HS-27A (cell line): Measurements from ENCODE around the gene ARHGAP4.

Experiments
- DNase-seq: peaks from one replicate; pipeline ENCODE4 v3.0.0-alpha.2; 2012; ENCODE audit warnings: low read depth, missing footprints

Gene ARHGAP4

DNA sequence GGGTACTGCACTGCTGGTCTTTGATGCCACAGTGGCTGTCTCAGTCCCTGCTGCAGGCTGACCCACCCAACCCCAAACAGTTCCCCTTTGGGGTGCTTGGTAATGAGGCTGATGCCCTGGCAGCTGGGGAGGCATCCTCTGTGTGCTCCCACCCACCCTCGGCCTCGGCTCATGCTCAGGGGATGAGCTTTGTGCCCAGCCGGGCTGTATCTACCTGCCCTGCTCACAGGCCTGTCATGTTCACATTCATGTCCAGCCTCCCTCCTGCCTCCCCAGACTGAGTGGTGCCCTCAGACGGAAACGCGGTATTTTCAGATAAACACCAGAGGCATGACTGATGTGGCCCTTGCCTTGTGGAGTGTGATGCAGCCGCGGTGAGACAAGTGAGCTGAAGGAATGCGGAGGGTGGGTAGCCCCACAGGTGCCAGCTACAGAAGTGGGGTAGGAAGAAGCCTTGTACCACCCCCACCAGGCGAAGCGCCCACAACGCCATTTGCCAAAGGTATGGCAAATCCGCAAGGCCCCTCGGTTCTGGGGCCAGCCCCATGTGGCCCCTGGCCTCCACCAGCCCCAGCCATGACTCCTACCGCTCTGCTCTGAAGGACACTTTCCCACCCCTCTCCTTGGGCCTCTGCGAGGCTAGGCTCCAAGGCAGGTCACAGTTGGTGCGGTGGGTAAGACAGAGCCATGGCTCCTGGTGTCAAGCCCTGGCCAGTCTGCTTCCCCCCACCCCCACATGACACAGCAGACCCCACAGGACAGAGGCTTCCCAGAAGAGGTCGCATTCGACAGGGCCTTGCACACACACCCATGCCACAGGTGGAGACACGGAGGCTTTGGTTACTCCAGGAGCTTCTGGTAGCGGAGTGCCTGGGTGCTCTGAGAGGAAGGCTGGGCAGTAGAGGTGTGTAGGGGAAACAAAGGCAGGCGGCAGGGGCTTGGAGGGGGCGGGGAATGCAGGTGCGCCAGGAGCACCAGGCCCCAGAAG lies 20.2 kb upstream of the ARHGAP4 start:
- DNase-seq, result no peak

DNA sequence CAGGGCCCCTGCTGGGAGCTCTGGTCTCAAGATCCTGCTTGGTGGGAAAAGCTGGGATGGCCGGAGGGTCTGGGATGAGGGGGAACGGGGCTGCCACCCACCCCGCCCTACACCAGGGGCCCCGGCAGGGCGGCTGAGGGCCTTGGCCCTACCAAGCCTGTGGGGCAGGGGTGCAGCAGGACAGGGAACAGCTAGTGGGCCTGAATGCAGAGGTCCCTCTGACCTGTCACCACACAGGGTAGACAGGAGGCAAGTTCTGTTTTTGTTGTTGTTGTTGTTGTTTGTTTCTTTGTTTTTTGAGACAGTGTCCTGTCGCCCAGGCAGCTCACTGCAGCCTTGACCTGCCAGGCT lies 18.7 kb upstream of the ARHGAP4 start:
- no peak for DNase-seq

DNA sequence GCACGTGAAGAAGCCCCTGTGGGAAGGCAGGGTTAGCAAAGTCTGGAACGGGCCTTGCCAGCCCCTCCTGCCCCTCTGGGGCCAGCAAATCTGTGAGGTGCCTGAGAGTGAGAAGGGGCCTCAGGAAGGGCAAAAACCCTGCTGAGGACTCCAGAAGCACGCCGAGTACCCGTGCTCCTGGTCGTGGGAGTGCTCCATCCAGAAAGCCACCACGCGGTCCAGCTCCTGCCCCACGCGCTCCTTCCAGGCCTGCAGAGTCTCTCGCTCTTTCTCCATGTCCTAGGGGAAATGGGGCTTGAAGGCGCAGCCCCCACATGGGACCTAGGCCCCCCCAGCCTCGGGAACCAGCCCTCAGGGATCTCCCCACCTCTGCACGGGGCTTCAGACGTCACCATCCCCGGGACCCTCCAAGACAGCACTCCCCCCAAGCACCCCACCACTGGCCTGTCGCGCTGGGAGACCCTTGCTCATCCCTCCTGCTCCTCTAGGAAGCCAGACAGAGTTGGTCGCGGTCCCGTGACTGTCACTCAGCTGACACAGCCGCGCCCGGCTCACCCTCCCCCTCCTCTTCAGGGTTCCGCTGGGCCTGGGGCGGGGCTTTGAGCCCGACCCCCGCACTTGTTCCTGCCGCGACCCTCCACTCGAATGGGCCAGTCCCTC lies 18.2 kb upstream of the ARHGAP4 start, which contains the start of gene RENBP:
RENBP (minus strand) TSS at position 504 of the 660 bp plus-strand sequence; CDS start at position 471, 33 bp downstream.
- no peak for DNase-seq

DNA sequence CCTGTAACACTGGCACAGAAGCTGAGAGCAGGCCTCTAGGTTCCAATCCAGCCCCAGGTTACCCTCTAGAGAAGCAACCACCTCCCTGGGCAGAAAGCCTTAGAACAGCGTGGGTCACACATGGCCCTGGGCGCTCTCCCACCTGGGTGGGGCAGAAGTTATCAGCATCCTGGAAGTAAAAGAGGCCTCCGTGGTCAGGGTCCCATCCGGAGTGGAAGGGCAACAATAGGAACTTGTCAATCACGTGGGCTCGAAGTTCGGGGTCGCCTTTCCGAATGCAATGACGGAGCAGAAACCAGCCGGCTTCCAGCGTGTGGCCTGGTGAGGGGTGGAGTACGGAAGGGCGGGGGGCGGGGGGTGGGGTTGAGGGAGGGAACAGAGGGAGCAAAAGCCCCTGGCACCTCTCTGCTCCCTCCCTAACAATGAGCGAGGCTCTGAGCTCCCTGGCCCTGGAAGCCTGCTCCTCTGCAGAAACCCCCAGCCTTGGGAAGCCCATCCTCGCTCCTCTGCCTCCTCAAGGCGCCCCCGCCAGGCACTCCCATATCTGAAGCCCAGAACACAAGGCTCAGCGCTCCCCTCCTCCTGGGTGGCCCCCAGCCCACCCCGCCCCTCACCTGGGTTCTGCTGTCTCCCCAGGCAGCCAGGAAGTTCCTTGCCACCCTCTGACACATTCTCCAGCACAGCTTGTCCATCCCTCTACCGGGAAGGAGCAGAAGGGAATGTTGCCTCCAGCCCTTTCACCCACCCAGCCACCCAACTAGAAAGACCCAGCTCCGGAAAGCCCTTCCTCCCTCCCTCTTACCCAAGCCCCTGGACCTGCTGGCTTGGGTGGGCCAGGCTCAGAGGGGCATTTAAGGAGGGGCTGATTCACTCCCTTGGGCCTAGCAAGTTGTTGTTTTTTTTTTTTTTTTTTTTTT lies 15.5 kb upstream of the ARHGAP4 start:
- no peak for DNase-seq

DNA sequence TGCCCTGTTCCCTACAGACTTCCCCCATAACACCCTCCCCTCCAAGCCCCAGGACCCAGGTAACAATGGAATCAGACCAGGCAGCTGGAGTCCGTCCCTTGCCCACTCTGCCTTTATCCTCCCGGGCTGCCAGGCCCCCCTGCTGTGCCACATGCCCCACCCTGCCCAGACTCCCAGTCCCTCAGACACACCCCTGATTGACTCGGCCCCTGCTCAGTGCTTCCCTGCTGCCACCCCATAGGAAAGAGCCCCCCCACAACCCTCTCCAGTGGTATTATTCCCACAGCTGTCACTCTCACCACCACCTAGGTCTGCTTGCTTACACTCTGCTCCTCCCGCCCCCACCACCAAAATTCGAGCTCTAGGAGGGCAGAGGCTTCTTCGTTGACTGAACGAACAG lies 13.5 kb upstream of the ARHGAP4 start:
- no peak for DNase-seq

DNA sequence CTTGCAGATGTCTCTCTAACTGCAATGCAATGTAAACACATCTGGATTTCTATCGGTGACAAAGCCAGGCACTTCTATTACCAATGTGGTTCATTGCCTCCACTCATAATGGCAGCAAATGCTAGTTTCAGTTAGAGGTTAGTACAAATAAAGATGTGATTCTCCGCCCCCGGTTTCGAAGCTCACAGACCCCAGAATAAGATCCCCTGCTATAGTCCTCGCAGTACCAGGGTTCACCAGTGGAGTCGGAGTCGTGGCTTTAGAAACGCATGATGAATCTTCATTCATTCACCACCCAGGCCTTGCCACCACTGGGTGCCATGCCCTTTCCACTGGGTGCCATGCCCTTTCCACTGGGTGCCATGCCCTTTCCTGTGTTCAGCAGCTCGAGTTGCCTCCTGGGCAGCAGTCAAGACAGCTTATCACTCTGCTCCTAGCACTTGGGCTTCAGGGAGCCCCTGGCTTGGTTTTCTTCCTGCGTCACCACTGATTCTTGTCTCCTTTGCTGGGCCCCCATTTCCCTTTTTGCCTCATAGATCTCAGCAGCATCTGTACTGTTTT lies 12.2 kb upstream of the ARHGAP4 start:
- DNase-seq, result no peak

DNA sequence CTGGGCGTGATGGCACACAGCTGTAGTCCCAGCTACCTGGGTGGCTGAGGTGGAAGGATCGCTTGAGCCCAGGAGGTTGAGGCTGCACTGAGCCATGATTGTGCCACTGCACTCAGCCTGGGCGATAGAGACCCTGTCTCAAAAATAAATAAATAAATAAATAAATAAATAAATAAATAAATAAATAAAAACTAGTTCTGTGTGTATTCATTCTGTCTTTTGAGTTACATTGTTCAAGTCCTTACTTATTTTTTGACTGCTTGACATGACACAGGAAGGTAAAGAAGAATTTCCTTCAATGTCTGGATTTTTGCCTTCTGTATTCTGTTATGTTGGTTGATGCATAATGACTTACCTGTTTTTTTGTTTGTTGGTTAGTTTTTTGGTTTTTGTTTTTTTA lies 11.0 kb upstream of the ARHGAP4 start:
- DNase-seq, result no peak

DNA sequence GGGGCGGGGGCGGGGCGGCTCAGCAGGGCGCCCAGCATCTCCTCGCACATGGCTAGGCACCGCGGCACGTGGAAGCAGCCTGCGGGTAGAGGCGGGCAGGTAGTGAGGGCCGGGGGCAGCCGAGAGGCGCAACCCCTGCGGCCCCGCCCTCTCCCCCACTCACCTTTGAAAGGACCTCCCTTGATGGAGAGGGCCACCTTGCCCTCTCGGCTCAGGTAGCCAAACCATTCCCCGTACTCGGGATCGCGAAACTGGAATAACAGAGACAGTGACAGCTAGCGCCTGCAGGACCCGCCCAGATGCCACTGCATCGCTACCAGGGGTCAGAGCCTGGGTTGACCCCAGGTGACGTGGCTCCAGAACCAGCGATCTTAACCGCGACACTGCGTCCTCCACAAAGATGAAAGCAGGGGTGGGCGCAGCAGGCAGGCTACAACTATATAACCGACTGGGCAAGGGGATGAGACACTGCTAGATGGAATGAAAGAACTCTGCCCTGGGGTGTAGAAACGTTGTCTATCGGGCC lies 9.3 kb upstream of the ARHGAP4 start:
- DNase-seq, result no peak

DNA sequence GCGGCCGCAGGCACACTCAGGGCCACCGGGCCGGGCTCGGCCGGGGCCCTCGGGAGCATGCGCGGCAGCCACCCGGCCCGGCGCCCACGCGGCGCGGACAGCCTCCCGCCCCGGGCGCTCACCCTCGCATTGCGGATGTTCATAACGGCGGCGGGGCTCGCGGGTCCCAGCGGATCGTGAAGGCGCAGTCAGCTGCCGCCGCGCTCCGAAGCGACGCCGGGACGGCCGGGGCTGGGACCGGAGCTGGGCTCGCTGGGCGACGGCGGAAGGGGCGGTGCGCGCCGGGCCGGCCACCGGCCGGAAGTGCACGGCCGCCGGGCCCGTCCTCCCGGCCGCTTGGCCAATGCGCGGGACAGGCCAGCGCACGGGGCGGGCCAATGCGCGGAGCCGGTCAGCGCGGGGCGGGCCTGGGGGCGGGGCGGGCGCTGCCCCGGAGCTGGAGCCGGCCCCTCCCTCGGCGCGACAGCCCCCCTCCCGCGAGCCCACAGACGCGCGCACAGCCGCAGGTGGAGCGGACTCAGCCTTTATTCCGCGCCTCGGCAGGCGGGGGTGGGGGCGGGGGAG lies 8.8 kb upstream of the ARHGAP4 start, which contains the start of gene NAA10:
NAA10 (minus strand) TSS at position 276 of the 564 bp plus-strand sequence; CDS start at position 143, 133 bp downstream.
- peak; percentile 12 for DNase-seq

DNA sequence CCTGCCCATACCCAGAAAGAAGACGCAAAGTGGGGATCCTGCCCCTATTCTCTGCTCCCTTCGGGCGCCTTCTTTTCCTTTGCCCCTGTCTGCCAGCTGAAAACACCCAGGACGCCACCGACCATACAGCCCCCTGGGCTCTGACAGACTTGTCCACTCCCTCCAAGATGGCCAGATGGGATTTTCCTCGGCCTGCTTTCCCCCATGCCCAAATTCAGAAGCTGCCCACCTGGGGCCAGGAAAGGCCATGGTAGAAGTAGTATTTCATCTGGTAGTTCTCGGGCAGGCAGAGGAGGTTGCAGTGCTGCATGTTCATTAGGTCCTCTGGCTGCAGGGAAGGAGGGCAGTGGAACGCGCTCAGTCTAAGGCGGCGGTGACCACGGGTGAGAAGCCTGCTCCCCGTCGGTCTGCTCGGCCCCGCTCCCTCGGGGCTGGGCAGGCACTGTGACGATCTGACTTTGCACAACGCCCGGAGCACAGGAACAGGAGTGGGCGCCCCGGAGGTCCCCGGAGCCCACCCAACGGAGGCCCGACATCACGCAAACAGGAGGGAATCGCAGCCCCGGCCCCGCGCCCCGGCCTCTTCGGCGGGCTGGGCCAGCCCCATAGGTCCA lies 8.2 kb upstream of the ARHGAP4 start:
- DNase-seq, result no peak

DNA sequence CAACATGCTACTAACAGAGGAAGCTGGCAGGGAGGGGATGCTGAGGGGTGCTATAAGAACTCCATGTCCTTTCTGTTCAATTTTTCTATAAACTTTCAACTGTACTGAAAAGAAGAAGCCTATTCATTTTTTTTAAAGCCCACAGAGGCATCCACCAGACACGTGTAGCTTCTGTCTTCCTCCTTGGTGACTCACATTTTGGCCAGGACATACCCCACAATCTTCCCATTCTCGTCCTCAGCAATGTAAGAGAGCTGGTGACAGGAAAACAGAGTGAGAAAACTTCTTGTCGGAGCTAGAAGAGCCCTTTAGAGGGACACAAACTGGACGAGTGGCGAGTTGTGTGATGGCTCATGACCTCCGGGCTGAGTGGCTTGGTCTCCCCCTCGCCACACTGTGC lies 7.7 kb upstream of the ARHGAP4 start:
- no peak for DNase-seq

DNA sequence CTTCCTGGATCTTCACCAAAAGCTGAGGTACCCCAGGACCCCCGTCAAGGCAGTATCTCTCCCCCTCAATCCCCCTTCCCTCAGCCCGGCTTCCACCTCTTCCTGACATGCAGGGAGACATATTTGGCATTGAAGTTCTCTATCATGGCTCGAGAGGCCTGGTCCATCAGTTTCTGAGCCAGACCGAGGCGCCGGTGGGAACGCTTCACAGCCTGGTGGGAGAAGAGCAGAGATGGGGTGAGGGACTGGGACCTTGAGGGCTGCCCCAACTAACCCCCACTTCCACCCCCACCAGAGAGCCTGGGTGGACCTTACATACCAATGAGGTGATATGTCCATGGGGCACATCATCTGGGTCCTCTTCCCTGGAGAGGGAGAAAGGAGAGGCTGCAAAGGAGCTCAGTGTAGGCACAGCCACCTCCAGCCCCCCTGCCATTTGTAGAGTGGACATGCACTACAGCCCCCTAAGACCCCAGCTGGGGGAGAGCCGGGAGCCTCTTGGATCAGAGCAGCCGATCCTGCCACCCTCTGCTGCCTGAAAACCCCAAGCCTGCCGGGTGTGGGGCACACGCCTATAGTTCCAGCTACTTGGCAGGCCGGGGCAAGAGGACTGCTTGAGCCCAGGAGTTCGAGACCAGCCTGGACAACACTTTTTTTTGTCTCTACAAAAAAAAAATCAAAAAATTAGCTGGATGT lies 6.3 kb upstream of the ARHGAP4 start:
- no peak for DNase-seq

DNA sequence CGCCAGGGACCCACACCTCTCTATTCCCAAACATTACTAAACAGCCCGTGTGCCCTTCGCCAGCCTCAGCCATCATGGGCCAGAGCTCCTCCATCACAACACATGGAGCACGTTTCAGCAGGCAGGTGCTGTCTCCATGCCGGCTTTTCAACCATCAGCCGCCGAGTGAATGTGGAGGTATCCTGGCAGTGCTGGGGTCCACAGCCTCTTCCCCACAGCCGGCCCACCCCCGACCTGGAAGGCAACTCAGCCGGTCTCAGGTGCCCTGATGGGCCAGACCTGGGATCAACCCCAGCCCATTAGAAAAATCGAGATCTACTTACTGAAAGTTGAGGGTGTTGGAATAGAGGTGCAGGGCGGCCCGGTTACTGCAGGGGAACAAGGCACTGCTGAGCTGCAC lies 5.7 kb upstream of the ARHGAP4 start:
- no peak for DNase-seq

DNA sequence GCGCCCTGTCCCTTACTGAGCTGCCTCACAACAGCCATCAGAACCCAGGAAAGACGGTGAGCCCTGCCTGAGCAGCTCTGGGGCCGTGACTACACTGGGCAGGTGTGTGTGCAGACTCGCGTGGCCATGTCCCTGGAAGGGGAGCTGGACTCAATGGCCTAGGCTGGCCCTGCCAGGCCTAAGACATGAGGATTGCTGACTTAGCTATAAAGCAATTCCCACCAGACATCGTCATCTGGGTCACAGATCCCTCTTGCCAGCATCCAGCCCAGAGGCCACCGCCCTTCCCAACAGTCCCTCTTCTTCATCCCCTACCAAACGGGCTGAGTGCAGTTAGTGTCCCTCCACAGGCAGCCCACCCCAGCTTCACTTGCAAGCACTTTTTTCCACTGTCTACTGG lies 5.1 kb upstream of the ARHGAP4 start:
- no peak for DNase-seq

DNA sequence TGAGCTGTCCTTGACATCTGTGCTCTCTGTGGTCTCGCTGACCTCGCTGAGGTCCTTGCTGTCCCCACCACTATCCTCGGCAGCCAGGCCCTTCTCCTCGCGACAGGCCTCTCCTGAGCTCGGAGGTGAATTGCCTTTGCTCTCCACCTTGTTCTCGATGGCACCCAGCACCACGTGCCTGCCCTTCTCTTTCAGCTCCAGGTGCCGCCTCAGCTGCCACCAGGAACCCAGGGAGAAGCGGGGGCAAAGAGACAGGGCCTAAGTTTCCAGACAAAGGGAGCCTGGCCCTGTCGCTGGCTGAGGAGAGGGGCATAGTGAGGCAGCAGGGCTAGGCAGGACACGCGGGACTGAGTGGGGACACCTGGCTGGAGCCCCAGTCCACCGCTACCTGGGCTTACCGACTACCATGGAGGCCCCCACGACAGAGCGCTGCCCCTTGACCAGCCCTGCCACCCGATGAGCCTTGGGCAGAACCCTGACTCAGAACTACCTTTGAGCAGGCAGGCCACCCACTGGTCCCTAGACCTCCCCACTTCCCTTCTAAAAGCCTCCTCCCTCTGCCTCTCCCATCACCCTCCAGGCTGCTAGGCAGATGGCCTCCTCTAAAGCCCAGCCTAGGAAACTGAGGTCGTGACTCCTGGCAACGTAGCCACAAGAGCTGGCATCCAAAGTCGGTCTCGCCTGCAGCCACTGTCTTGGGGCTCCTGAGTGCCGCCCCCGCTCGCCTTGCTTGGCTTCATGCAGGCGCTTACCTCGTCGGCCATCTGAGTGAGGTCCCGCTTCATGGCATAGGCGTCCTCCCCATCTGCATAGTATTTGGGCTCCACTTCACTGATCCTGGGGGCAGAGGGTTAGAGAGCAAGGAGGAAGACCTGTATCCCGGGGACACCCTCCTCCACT lies 4.2 kb upstream of the ARHGAP4 start:
- no peak for DNase-seq

DNA sequence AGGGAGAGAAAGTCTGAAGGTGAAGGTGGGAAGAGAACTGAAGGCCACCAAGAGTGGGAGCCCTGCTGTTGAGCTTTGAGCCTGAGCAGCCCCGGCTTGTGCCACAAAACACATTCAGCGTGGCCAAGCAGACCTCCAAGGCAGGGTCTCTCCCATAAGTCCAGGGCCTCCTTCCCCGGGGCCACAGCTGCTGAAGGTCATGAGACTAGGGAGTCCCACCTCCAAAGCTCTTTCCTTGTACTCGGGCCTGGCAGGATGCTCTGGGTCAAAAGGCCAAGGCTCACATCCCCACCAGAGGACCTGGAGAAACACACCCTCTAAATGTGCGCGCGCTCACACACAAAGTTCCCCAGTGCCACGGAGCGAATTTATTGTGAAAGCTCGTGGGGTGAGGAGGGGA lies 3.5 kb upstream of the ARHGAP4 start:
- no peak for DNase-seq

DNA sequence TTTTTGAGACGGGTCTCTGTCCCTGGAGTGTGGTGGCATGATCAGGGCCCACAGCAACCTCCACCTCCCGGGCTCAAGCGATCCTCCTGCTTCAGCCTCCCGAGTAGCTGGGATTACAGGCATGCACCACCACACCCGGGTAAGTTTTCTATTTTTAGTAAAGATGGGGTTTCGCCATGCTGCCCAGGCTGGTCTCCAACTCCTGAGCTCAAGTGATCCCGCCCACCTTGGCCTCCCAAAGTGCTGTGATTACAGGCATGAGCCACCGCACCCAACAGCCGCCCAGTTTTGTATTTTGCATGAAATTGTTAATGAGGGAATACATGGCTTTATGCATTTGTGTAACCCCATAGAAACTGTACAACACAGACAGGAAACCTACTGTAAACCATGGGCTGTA lies 2.8 kb upstream of the ARHGAP4 start:
- DNase-seq, result no peak

DNA sequence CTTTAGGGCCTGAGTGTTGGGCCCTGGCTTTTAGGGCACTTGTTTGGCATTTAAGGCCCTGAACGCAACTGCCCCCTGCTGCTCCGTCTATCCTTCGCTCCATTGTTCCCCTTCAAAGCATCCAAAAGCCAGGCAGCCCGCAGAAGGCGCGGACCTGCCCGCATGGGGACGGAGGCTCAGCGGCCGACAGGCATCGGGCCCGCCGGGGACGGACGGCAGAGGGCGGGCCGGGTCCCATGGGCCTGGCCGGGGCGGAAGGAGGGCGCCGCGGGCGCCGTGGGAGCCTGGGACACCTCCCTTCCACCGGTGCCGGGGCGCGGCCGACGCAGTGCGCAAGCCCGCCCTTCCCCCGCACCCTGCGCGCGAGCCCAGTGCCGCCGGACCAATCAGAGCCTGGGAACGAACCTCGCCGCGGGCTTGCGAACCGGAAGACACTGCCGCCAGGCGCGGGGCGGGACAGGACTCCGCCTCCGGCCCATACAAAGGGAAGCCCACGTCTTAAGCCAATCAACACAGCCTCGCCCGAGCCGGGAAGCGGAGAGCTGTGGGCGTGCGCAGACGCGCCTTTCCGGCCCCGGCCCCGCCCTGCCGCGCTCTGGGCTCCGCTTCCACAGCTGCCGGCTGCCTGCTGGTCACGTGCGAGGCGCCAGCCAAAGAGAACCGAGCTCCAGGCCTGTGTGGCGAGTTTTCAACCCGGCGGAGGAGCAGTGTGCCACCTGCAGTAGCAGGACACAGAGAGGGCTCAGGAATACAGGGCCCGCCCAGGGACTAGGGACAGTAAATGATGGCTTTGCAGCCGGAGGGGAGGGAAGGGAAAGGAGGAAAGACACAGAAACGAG lies 2.1 kb upstream of the ARHGAP4 start:
- peak; percentile 79 for DNase-seq
